DND-41 (cell line): ENCODE measurements around the gene SMPDL3B.

Experiments used
- EZH2 ChIP-seq: IDR thresholded peaks from 3 replicates; pipeline ENCODE4 v1.6.1; 2012; ENCODE audit warnings: borderline replicate concordance, low read depth, mild to moderate bottlenecking, moderate library complexity, low read length, inconsistent platforms; ENCODE audit not compliant: severe bottlenecking
- TF ChIP-seq, protein P1 (sequence below): IDR thresholded peaks from 2 replicates; pipeline ENCODE4 v1.5.1; 2012; ENCODE audit warnings: borderline replicate concordance, low read length, moderate library complexity, mild to moderate bottlenecking; ENCODE audit not compliant: poor library complexity, severe bottlenecking; ENCODE audit errors: extremely low read depth

GRCh38 chr1:27956761-27957160, 22.0 kb downstream of the SMPDL3B start:
- no peak for TF ChIP-seq EZH2
- TF ChIP-seq, protein P1, sequence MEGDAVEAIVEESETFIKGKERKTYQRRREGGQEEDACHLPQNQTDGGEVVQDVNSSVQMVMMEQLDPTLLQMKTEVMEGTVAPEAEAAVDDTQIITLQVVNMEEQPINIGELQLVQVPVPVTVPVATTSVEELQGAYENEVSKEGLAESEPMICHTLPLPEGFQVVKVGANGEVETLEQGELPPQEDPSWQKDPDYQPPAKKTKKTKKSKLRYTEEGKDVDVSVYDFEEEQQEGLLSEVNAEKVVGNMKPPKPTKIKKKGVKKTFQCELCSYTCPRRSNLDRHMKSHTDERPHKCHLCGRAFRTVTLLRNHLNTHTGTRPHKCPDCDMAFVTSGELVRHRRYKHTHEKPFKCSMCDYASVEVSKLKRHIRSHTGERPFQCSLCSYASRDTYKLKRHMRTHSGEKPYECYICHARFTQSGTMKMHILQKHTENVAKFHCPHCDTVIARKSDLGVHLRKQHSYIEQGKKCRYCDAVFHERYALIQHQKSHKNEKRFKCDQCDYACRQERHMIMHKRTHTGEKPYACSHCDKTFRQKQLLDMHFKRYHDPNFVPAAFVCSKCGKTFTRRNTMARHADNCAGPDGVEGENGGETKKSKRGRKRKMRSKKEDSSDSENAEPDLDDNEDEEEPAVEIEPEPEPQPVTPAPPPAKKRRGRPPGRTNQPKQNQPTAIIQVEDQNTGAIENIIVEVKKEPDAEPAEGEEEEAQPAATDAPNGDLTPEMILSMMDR, result no peak
